ENCODE measurements around the gene FAM237A. TPM values are rescaled to one million over a fixed set of nuclear protein-coding genes. Genes with fewer than 3 reads are reported as not detected.

Gene FAM237A
- polyA plus RNA-seq (2012; ENCODE audit: insufficient read depth, insufficient read length, low read depth), result not detected

GRCh38 chr2:206642075-206643025 lies at the start of gene FAM237A:
Gene FAM237A, plus strand, starts transcription at chr2:206642487. Its CDS starts 1,750 bp downstream, at chr2:206644237.
- H3K4me1 ChIP-seq, result no peaks in the 10 kb centered on the region
- peak within 1 kb of the TSS; percentile 47 for H3K4me3 ChIP-seq (ENCODE audit: low read depth, low read length)
- TF ChIP-seq CTCF (IDR thresholded peaks at IDR 0.05; ENCODE audit: low read depth, low read length), result no peak
- DNase-seq, result peak; percentile 26
- peaks cover 49% of the 10 kb centered on the region for H3K27me3 ChIP-seq
- H3K36me3 ChIP-seq, result no peaks in the 10 kb centered on the region
- H3K9me3 ChIP-seq, result no peaks in the 10 kb centered on the region; the same call in 1 of the 2 replicates

DNA sequence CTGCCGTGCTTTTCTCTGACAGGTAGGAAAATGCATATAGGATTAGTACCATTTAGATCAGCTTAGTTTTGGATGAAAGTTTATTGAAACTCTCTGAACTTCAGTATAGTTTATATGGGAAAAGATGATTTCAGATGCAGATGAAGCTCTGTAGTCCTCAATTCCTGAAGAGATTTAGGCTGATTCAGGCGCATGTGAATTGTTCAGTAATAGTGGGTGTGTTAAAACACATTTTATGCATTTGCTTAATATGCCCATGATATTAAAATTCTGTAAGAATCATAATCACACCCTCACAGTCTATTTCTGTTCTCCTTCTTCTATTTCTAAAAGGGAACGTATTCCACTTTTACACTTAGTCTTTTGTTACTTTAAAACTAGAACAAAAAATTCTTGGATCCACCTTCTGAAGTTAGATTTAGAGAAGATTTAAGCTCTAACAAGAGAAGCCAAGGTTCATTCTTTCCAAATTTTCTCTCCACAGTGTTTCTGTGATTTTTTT lies 44.5 kb upstream of the FAM237A start:
- no peaks in the 10 kb centered on the region for H3K4me1 ChIP-seq
- no peak overlapping the region for H3K4me3 ChIP-seq (ENCODE audit: low read depth, low read length)
- no peaks in the 10 kb centered on the region for H3K36me3 ChIP-seq
- TF ChIP-seq CTCF (IDR thresholded peaks at IDR 0.05; ENCODE audit: low read depth, low read length), result no peak
- DNase-seq, result no peak
- no peaks in the 10 kb centered on the region for H3K9me3 ChIP-seq
- H3K27me3 ChIP-seq, result no peaks in the 10 kb centered on the region

DNA sequence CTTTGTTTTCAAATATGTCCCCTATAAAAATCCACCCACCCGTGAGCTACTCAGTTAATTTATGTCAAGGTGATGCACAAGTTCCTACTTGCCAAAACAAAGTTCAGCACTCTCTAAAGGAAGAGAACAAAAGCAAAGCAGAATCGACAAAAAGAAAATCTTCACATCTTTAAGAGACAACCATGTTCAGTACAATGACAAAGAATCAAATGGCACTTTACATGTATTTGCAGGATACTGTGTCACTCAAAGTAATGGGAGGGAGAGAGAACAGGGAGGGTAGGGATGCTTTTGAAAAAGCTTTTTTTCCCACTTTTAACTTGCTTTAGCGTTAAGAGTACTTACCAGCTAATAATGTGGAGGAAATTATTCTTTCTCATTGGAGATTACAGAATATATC lies 39.0 kb upstream of the FAM237A start:
- no peak for DNase-seq
- Histone ChIP-seq H3K4me3 (ENCODE audit: low read depth, low read length) (no peak overlapping the region), H3K9me3 (no peaks in the 10 kb centered on the region), H3K36me3 (no peaks in the 10 kb centered on the region), H3K27me3 (no peaks in the 10 kb centered on the region), H3K4me1 (no peaks in the 10 kb centered on the region)
- TF ChIP-seq CTCF (IDR thresholded peaks at IDR 0.05; ENCODE audit: low read depth, low read length), result no peak

DNA sequence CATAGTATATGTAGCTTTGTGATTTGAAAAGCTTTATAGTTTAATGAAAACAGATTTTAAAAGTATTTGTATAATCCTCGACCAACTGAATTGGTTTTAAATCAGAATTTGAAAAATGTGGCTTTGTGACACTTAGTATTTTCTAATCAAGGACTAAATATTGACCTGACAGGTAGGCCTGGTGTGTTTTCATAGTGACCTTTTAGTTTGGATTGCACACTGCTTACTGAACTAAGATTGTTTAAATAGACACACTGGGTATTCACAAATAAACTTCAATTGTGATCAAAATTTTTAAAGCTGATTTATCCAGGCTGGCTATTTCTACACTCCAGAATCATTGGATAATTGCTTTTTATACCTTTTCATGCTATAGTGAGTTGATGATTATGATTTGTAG lies 31.8 kb upstream of the FAM237A start:
- Histone ChIP-seq H3K4me1 (no peaks in the 10 kb centered on the region), H3K4me3 (ENCODE audit: low read depth, low read length) (no peak overlapping the region), H3K36me3 (no peaks in the 10 kb centered on the region), H3K9me3 (no peaks in the 10 kb centered on the region), H3K27me3 (no peaks in the 10 kb centered on the region)
- no peak for TF ChIP-seq CTCF (IDR thresholded peaks at IDR 0.05; ENCODE audit: low read depth, low read length)
- DNase-seq, result no peak

DNA sequence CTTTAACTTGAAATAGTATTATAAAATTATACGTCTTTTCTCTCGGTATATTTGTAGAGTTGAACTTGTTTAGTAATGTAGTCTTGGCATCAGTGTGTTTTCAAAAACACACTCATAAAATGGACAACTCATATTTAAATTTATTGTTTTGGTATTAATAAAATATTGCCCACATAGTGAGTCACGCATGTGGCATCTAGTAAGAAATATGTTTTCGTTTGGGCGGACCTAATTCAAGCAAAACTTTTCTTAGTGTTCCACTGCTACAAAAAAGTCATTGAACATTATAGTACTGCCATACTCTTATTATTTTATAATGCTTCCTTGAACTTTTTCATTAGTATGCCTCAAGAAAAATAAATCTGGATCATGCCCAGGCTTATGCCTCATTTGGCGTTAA lies 31.1 kb upstream of the FAM237A start:
- no peak for TF ChIP-seq CTCF (IDR thresholded peaks at IDR 0.05; ENCODE audit: low read depth, low read length)
- Histone ChIP-seq H3K9me3 (no peaks in the 10 kb centered on the region), H3K27me3 (no peaks in the 10 kb centered on the region), H3K36me3 (no peaks in the 10 kb centered on the region), H3K4me1 (no peaks in the 10 kb centered on the region), H3K4me3 (ENCODE audit: low read depth, low read length) (no peak overlapping the region)
- DNase-seq, result no peak

DNA sequence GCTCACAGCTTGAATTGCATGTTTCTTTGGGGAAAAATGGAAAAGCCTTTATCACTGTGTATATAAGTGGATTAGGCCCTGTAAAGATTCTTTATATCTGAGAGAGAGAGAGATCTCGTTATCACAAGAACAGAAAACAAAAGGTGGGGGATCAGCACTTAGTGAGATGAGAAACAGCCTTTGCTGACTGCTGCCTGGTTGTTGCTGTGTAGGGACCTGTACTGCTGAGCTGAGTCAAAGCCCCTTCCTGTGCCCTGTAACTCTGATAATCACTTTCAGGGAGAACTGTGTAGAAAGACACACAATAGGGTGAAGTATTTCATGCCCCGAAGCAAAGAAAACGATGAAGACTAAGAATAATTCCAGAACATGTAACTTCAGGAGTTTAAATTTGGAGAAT lies 30.6 kb upstream of the FAM237A start:
- TF ChIP-seq CTCF (IDR thresholded peaks at IDR 0.05; ENCODE audit: low read depth, low read length), result no peak
- Histone ChIP-seq H3K36me3 (no peaks in the 10 kb centered on the region), H3K4me3 (ENCODE audit: low read depth, low read length) (no peak overlapping the region), H3K9me3 (no peaks in the 10 kb centered on the region), H3K4me1 (no peaks in the 10 kb centered on the region), H3K27me3 (no peaks in the 10 kb centered on the region)
- no peak for DNase-seq
